Activated CD8-positive, alpha-beta memory T cell treated with anti-CD3 and anti-CD28 coated beads for 36 hours (primary cell): ENCODE data around the gene ABCC1. TPM values are rescaled to one million over a fixed set of nuclear protein-coding genes. Genes with fewer than 3 reads are reported as not detected.
"Not testable (repeated sequence)": the region's sequence is repeated elsewhere in the genome, so short reads cannot be mapped to it uniquely, and the experiment has no call there.

ENCODE experiments used
- CTCF ChIA-PET: fragments of 350-600 bp; sonication (Branson Sonifier 250); formaldehyde crosslinking; loops from one replicate; lab custom pipeline; 2021; ENCODE audit warnings: antibody characterized with exemption; lab: Charles Lee
- POLR2A ChIA-PET: fragments of 350-600 bp; sonication (Branson Sonifier 250); formaldehyde crosslinking; loops from one replicate; lab custom pipeline; 2021; ENCODE audit warnings: antibody characterized with exemption; lab: Charles Lee
- total RNA-seq, 2 experiments: library from RNA; stranded (reverse); gene quantifications; one replicate each; pipeline ENCODE4 v1.2.3, GENCODE V29; 2021

The ABCC1 gene
- total RNA-seq, 2 experiments from 2014 or later: 70.6 to 73.5 TPM

DNA sequence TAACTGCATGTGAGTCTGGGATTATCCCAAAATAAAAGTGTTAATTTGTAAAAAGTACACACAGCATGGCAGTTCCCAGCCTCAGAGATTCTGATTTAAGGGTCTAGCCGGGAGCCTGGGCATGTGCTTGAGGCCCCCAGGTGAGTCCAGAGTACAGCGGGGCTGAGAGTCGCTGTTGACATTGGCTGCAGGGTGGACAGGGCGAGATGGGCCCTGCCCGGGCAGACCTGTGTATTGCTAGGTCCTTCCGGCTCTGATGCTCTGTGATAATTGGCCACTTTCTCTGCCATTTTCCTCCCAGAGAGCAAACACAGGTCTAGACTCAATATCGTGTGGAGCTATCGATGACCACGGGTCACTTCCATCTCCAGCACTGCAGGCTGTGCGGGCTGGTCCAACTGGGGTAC lies 200.3 kb downstream of the ABCC1 start:
- POLR2A ChIA-PET: no interaction called here
- CTCF ChIA-PET: no interaction called here

DNA sequence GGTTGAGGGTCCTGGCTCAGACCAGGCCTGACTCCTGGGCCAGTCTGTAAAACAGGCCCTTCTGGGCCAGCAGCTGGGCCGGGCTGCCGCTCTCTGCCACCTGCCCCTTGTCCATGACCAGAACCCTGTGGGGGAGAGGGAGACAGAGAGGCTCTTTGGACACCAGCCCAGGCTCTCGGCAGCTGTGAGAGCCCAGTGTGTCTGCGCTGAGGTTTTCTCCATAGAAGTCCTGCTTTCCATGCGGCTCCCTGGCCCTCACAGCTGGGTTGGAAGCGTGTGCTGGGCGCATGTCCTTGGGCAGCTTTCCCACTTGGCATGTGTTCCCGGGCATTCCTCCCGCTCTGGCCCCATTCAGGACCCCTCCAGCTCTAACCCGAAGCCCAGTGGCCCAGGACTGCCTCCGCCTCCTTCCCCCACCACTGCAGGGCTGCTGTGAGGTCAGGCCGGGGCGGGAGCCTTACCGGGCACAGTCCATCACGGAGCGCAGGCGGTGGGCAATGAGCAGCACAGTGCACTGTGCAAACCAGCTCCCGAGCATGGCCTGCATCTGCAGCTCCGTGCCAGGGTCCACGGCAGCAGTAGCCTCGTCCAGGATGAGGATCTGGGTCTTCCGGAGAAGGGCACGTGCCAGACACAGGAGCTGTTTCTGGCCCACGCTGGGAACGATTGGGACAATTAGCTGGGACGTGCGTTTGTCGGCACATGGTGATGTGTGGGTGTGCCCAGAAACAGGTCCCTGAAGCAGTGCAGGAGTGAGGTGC lies 200.9 kb downstream of the ABCC1 start:
- ChIA-PET CTCF (no interaction called here), POLR2A (no interaction called here)

DNA sequence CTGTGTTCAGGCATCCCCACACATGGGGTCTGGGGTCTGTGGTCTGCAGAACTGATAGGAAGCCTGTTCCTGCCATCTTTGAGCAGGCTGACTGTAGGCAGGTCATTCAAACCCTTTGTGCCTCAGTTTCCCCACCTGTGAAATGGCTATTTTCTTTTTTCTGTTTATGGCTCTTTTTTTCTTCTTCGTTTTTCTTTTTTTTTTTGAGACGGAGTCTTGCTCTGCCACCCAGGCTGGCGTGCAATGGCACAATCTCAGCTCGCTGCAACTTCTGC lies 201.4 kb downstream of the ABCC1 start:
- POLR2A ChIA-PET: no interaction called here
- CTCF ChIA-PET: no interaction called here

DNA sequence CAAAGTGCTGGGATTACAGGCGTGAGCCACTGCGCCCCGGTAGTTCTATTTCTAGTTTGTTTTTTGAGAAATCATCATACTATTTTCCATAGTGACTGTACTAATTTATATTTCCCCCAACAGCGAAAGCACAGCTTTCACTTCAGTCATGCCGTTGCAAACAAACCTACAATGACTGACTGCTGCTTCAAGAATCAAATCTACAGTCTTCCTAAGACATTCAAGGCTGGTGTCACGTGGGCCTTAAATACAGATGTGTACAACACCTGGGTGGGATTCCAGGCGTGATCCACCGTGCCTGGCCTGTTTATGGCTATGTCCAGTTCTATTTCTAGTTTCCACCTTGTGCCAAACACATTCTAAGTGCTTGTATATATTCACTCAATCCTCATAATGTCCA lies 201.9 kb downstream of the ABCC1 start:
- CTCF ChIA-PET: no interaction called here
- POLR2A ChIA-PET: no interaction called here

DNA sequence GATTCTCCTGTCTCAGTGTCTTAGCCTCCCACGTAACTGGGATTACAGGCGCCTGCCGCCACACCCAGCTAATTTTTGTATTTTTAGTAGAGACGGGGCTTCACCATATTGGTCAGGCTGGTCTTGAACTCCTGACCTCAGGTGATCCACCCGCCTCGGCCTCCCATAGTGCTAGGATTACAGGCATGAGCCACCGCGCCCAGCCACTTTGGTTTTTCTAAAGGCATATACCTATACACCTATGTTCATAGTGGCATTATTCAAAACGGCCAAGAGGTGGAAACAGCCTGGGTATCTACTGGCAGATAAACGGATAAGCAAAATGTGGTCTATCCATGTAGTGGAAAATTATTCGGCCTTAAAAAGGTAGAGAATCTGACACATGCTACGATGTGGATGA lies 203.6 kb downstream of the ABCC1 start:
- POLR2A ChIA-PET, CTCF ChIA-PET: not testable (repeated sequence)

DNA sequence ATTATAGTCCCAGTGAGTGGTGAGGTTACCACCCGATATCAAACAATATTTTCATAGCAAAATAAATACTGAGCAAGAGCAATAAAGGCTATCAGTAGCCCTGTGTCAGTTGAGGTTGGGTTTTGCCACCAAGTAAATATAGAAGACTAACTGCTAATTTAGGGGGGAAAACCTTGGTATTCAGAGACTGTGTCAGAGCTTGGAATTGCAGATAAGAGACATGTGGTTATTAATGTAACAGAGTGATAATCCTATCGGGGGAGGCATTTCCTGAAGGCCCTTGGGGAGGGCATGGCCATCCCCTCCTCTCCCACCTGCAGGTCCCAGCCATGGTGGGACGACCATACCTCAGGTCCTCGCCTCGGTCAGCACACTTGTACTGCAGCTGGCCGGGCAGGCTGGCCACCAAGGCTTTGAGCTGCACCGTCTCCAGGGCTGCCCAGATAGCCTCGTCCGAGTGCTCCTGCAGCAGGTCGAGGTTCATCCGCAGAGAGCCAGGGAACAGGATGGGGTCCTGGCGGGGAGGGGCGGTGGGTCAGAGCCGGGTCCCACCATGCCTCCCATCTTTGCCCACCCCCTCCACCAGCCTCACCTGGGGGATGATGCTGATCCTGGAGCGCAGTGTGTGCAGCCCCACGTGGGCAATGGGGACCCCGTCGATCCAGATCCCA lies 205.0 kb downstream of the ABCC1 start:
- POLR2A ChIA-PET: no interaction called here
- CTCF ChIA-PET: no interaction called here

DNA sequence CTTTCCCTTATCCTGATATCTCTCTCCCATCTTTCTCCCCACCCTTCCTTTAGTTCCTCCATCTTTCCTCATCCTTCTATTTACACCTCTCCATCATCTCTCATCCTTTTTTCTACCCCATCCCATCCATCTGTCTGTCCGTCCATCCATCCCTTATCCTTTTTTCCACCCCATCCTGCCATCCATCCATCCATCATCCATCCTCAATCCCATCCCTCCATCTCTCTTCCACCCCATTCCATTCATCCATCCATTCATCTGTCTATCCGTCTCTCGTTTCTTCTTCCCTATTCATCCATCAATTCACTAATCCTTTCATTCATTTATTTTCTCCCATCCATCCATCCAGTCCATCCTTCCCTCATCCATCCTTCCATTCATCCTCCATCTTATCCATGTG lies 205.8 kb downstream of the ABCC1 start:
- ChIA-PET POLR2A (no interaction called here), CTCF (no interaction called here)

DNA sequence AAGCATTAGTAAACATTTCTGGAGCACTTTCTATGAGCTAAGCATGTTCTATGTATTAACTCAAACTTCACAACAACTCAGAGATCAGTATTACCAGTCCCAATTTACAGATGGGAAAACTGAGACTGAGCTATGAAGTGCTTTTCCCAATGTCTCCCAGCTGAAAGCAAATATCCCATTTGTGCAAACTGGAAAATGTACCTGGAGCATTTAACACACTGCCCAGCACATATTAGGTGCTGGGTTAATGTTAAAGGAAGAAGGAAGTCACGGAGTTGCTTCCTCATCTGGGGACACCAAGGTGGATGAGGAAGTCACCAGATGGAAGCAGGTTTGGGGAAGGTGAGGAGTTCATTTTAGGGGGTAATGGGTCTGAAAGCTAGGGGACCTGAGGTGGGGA lies 207.8 kb downstream of the ABCC1 start:
- POLR2A ChIA-PET: no interaction called here
- CTCF ChIA-PET: no interaction called here

DNA sequence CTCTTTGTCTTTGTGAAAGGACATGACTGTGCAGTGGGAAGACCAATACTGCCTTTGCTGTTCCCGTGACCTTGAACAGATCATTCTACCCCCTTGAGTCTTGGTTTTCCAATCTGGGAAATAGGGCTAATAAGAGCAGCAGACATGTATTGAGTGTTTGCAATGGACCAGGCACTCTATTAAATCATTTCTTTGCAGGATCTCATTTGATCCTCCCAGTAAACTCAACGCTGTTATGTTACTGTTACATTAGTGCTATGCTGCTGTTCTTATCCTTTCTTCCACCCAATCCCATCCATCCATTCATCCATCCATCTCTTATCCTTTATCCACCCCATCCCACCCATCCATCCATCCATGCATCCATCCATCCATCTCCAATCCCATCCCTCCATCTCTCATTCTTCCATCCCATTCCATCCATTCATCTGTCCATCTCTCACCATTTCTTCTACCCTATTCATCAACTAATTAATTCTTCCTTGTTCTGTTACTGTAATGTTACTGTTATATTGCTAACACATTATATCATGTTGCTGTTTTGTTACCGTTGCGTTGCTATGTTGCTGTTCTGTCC lies 208.8 kb downstream of the ABCC1 start:
- POLR2A ChIA-PET: no interaction called here
- CTCF ChIA-PET: no interaction called here

DNA sequence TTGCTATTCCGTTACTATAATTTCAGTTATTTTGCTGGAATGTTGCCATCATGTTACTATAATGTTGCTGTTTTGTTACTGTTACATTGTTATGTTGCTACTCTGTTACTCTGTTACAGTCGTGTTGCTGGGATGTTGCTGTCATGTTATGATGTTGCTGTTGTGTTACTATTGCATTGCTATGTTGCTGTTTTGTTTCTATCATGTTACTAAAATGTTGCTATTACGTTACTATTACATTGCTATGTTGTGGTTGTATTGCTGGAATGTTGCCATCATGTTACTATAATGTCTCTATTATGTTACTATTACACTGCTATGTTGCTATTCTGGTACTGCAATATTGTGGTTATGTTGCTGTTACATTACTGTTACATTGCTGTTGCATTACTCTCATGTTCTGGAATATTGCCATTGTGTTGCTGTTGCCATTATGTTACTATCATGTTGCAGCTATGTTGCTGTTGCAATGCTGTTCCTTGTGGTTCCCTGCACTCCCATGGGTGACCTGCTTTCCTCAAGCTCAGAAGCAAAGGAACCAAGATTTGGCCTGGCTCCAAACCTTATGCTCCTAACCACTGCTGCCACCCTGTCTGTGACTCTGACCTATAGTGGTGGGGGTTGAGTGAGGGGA lies 209.4 kb downstream of the ABCC1 start:
- CTCF ChIA-PET: no interaction called here
- POLR2A ChIA-PET: no interaction called here

DNA sequence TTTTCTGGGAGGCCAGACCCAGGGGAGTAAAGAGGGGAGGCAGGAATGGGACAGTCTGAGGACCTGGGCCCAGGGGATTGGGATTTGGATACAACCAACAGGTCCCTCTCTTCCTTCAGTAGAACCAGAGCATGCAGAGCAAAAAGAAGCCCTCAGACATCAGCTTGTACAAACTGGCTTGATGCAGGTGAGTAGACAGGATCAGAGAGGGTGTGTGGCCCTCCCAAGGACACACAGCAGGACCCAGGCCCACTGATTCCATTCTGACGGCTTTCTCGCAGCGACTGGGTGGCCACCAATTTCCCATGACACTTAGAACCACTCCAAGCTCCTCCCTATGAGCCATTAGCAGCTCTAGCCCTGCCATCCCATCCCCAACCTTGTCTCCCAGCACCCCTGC lies 210.2 kb downstream of the ABCC1 start:
- ChIA-PET POLR2A (no interaction called here), CTCF (no interaction called here)

DNA sequence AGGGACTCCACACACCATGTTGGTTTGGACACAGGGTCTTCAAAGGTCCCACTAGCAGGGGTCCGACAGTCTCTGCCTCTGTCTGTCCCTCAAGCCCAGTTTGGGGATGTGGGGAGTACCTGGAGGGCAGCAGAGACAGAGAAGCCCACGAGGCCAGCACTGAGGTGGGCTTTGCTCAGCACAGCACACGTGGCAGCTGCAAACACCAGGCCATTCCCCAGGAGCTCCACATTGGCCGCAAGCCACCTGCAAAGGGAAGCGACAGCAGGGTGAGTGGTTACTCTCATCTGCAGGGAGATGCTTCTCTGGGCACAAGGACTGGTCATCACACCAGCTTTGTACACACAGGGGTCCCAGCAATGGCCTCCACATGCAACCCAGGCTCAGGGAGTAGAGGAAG lies 211.9 kb downstream of the ABCC1 start:
- ChIA-PET CTCF (no interaction called here), POLR2A (no interaction called here)

DNA sequence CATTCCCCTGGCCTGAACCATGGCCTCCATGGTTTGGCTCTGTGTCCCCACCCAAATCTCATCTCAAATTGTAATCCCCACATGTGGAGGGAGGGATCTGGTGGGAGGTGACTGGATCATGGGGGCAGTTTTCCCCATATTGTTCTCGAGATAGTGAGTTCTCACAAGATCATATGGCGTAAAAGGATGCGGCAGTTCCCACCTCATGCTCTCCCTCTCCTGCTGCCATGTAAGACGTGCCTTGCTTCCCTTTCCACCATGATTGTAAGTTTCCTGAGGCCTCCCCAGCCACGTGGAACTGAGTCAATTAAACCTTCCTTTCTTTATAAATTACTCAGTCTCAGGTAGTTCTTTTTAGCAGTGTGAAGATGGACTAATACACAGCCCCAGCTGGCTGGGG lies 212.4 kb downstream of the ABCC1 start:
- POLR2A ChIA-PET: not testable (repeated sequence)

DNA sequence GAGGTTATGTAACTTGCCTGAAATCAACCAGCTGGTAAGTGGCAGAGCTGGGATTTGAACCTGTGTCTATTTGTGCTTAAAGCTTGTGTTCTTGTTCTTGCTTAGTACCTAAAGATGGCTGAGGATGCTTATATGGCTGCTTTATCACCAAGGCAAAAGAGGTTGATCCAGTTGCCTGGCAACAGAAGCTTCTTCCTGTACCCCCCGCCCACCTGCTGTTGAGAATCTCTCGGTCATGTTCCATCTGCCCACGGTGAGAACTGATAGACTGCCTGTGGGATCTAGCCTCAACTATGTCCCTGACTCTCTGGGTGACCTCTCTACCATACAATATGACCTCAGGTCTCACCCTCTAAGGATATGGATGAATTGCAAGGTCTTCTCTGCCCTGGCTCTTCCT lies 213.2 kb downstream of the ABCC1 start:
- ChIA-PET POLR2A (no interaction called here), CTCF (no interaction called here)

More for the DNA sequence above, 212.4 kb downstream of the ABCC1 start:
- CTCF ChIA-PET: not testable (repeated sequence)

DNA sequence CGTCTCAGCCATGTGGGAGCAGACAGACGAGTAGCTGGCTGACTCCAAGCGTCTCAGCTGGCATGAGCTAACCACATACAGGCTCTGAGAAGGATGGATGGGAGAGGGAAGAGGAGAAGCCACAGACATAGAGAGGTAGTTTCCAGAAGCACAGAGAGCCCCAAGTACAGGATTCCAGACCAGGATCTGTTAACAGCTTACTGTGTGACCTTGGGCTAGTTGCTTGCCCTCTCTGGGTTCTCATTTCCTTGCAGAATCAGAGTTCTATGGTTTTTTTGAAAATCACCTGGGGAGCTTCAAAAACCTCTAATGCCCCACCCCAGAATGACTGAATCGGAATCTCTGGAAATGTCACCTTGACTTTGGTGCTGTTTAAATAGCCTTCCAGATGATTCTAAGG lies 213.7 kb downstream of the ABCC1 start:
- POLR2A ChIA-PET: no interaction called here
- CTCF ChIA-PET: no interaction called here

DNA sequence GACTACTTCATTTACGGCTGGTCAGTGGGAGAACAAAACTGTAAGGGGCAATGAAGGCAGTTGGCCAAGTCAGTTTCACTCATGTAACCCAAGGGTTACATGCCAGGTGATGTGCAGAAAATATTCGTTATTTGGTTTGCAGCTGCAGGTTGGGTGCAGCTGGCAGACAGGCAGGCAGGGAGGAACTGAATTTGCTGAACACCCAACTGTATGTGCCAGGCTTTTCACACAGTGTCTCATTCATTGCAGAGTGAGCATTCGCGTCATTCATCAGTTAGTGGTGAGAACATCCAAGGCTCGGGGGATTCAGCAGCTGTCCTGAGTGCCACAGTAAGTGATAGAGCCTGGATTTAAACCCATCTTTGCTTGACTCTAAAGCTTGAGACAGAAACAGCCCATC lies 214.2 kb downstream of the ABCC1 start:
- ChIA-PET POLR2A (no interaction called here), CTCF (no interaction called here)

DNA sequence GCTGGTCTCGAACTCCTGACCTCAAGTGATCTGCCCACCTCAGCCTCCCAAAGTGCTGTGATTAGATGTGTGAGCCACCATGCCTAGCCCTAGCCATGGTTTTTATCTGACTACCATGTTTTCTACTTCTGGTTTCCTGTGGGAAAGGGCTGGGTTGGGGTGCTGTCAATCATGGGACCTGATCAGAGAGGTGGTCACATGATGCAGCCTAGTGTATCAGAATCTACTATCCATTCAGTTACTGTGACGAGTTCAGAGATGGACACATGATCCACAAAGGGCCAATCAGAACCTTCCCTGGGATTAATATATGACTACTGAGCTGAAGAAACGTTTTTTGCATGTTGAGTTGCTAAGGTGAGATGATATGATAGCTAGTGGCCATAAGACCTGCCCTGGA lies 214.8 kb downstream of the ABCC1 start:
- POLR2A ChIA-PET: no interaction called here

DNA sequence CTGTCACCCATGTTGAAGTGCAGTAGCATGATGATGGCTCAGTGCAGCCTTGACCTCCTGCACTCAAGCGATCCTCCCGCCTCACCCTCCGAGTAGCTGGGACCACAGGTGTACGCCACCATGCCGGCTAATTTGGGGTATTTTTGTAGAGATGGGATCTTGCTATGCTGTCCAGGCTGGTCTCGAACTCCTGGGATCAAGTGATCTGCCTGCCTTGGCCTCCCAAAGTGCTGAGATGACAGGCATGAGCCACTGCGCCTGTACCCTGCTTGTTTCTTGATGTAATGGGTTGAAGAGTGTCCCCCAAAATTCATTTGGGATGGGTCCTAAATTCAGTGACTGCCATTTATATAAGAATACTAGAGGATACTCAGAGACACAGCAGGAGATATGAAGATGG lies 216.7 kb downstream of the ABCC1 start:
- ChIA-PET POLR2A (no interaction called here), CTCF (no interaction called here)

More for the DNA sequence above, 214.8 kb downstream of the ABCC1 start:
- CTCF ChIA-PET: no interaction called here

DNA sequence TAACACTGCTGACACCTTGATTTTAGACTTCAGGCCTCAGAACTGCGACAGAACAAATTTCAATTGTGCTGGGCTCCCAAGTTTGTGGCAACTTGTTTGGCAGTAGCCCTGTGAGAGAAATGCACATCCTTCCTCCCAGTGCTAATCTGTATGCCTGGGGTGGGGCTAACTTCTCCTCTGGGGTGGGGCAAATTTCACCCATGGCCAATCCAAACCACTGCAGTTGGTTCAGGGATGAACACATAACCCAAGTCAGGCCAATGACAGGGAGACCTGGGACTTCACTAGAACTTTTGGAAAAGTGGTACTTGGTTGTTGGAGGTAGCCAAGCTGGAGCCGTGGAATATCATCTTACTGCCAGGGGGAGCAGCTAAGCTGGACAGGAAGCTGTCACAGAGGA lies 217.5 kb downstream of the ABCC1 start:
- CTCF ChIA-PET: interaction anchor here (0.6 kb wide), 1 partner anchor 22 kb away, joined by 5 read pairs; no protein-coding TSS in a partner anchor
- POLR2A ChIA-PET: no interaction called here

DNA sequence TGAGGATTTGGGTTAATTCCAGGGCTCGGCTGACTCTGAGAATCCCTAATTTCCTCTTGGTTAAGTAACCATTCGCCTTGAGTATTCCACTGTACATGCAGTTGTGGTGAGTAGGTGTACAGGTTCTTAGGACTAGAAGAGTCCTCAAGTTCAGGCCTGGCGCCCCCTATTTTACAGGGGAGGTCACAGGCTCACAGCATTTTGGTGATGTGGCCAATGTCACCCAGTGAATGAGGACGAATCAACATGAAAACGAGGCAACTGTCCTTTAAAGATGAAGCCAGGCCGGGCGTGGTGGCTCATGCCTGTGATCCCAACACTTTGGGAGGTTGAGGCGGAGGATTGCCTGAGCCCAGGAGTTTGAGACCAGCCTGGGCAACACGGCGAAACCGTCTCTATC lies 218.5 kb downstream of the ABCC1 start:
- ChIA-PET POLR2A (no interaction called here), CTCF (no interaction called here)

DNA sequence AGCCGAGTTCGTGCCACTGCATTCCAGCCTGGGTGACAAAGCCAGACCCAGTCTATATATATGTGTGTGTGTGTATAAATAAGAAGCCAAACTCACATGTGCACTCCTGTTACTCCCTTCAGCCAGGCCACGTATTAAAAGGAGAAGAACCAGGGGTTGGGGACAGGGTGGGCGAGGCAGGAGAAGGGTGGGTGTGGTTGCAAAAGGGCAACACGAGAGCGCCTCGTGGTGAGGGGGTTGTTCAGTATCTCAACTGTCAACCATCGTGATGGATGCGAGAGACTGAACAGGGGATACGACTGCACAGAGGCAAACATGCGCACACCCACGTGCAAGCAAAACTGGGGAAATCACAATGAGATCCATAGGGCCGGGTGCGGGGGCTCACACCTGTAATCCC lies 219.0 kb downstream of the ABCC1 start:
- POLR2A ChIA-PET: no interaction called here
- CTCF ChIA-PET: no interaction called here
